Esophagus muscularis mucosa (tissue), 4 donors: ENCODE data around the gene ASTN2. TPM values are rescaled to one million over a fixed set of nuclear protein-coding genes. Genes with fewer than 3 reads are reported as not detected.

Experiments
- DNase-seq: peaks from one replicate; pipeline ENCODE4 v3.0.0-alpha.2; 2017; ENCODE audit errors: extremely low spot score
- H3K27ac ChIP-seq, 4 donors: fragments of 200-600 bp; sonication (generic); replicated peaks in 1 of 4; 1 replicate in 3 of 4; 2 replicates in 1 of 4; pipeline ENCODE4 v1.5.1; 2016 to 2019; ENCODE audit warnings: mild to moderate bottlenecking in 1 of 4
- H3K27me3 ChIP-seq, 4 donors: fragments of 200-600 bp; sonication (generic); one replicate each; pipeline versions ENCODE4 v1.5.1 to v1.6.0; 2016 to 2019
- H3K36me3 ChIP-seq, 4 donors: fragments of 200-600 bp; sonication (generic); one replicate each; pipeline ENCODE4 v1.5.1; 2016 to 2019
- H3K4me1 ChIP-seq, 4 donors: fragments of 200-600 bp; sonication (generic); one replicate each; pipeline ENCODE4 v1.5.1; 2016 to 2019
- H3K4me3 ChIP-seq, 4 donors: fragments of 200-600 bp; sonication (generic); 1 replicate in 2 of 4; 2 replicates in 2 of 4; pipeline ENCODE4 v1.5.1; 2016 to 2019; ENCODE audit warnings: mild to moderate bottlenecking in 4 of 4, moderate library complexity in 1 of 4
- H3K9me3 ChIP-seq, 4 donors: fragments of 200-600 bp; sonication (generic); 1 replicate in 3 of 4; 2 replicates in 1 of 4; pipeline ENCODE4 v1.5.1; 2016 to 2019
- EP300 ChIP-seq: sonication (generic); formaldehyde crosslinking; IDR thresholded peaks from one replicate; pipeline ENCODE4 v1.6.1; 2017; ENCODE audit warnings: antibody characterized with exemption
- POLR2A ChIP-seq: fragments of 450-650 bp; IDR thresholded peaks from one replicate; pipeline ENCODE4 v1.6.1; 2017; ENCODE audit warnings: antibody characterized with exemption, moderate library complexity, mild to moderate bottlenecking, low read depth
- POLR2AphosphoS5 ChIP-seq, 2 donors: sonication (generic); formaldehyde crosslinking; IDR thresholded peaks; one replicate each; pipeline ENCODE4 v1.6.1; 2017; ENCODE audit warnings: antibody characterized with exemption in 2 of 2
- WGBS: methylation state at CpG from one replicate; pipeline ENCODE4 v1.1.5; 2018; 5-methylcytosine and 5-hydroxymethylcytosine counted together
- intact Hi-C: fragments of 100-400 bp; cut with DNase I; formaldehyde crosslinking; loops from one replicate; pipeline ENCODE4 v1.15.1; 2023
- total RNA-seq, 4 donors: library from RNA; depleted of rRNA; stranded (reverse); fragments of >200 nt; gene quantifications; one replicate each; pipeline versions ENCODE4 v1.1.0 to v1.2.1, GENCODE V29; 2016
- TF ChIP-seq, protein P1 (sequence below), 3 experiments: fragments of 200-600 bp in 2 of 3; fragments of 450-650 bp in 1 of 3; sonication (generic) in 2 of 3; IDR thresholded peaks; one replicate each; pipeline ENCODE4 v1.5.1; 2017 to 2019; ENCODE audit warnings: antibody characterized with exemption in 3 of 3, mild to moderate bottlenecking in 2 of 3, moderate library complexity in 1 of 3

The ASTN2 gene
- total RNA-seq, 4 donors from 2014 or later, result 4.2 to 6.9 (median 5.5) TPM

DNA sequence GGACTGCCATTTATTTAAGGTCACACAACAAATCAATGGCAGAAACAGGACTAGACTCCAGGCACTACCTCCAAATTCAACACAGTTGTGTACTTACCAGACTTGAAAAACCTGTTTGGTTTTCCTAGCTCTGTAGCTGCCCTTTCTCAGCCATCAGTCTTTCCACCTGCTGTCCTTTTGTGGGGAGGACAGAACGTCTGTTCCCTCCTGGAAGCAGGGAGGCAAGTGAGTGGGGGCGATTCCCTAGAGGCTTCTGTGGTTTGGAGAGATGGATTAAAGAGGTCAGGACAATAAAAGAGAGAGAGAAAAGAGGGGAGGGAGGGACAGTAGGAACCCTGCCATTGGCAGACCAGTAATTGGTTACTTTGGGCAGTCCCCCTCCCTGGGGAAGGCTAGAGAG, 14.7 kb downstream of the ASTN2 start:
- Histone ChIP-seq H3K4me1 (no peaks in the 10 kb centered on the region), H3K36me3 (no peaks in the 10 kb centered on the region), H3K27ac (no peak overlapping the region), H3K27me3 (peaks cover 0 to 41% (median 0%) of the 10 kb centered on the region in 4 donors), H3K4me3 (no peak overlapping the region), H3K9me3 (no peaks in the 10 kb centered on the region)
- WGBS, result 25% methylated on average over 2 of the region's 2 CpGs
- intact Hi-C loops, result no loop called here
- TF ChIP-seq POLR2AphosphoS5 (IDR thresholded peaks at IDR 0.05) (no peak), EP300 (no peak), POLR2A (no peak)
- TF ChIP-seq, protein P1, sequence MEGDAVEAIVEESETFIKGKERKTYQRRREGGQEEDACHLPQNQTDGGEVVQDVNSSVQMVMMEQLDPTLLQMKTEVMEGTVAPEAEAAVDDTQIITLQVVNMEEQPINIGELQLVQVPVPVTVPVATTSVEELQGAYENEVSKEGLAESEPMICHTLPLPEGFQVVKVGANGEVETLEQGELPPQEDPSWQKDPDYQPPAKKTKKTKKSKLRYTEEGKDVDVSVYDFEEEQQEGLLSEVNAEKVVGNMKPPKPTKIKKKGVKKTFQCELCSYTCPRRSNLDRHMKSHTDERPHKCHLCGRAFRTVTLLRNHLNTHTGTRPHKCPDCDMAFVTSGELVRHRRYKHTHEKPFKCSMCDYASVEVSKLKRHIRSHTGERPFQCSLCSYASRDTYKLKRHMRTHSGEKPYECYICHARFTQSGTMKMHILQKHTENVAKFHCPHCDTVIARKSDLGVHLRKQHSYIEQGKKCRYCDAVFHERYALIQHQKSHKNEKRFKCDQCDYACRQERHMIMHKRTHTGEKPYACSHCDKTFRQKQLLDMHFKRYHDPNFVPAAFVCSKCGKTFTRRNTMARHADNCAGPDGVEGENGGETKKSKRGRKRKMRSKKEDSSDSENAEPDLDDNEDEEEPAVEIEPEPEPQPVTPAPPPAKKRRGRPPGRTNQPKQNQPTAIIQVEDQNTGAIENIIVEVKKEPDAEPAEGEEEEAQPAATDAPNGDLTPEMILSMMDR (IDR thresholded peaks at IDR 0.05), result no peak
- DNase-seq, result no peak

DNA sequence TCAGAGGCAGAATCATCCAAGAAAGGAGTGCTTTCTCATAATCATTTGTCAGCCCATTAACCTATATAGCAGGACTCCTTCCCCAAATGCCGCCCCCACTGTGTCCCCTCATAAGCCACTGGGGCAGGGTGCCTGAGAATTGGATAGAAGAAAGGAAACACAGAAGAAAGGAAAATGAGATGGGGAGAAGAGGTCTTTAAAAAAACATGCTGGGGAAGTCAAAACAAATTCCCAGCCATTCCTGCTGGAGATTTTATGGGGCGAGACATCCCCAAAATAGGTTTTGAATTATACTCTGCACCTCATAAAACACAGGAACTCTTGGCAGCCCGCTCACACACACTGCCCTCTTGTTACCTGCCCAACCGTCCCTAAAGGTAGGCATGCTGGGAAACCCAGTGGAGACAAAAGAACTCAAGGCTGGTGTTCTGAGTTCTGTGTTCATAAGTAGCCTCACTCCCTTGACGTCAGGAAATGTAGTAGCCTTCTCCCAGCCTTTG, 19.7 kb downstream of the ASTN2 start:
- DNase-seq, result no peak
- TF ChIP-seq, protein P1 (IDR thresholded peaks at IDR 0.05), result no peak
- no peak for TF ChIP-seq EP300
- TF ChIP-seq POLR2AphosphoS5 (IDR thresholded peaks at IDR 0.05), result no peak
- TF ChIP-seq POLR2A, result no peak
- H3K9me3 ChIP-seq, result no peaks in the 10 kb centered on the region
- peaks cover 0 to 7% (median 0%) of the 10 kb centered on the region in 4 donors for H3K27me3 ChIP-seq
- H3K27ac ChIP-seq, result no peak overlapping the region
- H3K4me3 ChIP-seq, result no peak overlapping the region
- H3K36me3 ChIP-seq, result no peaks in the 10 kb centered on the region
- intact Hi-C loops, result no loop called here
- no peaks in the 10 kb centered on the region for H3K4me1 ChIP-seq
- WGBS, result 75% methylated on average over 5 of the region's 5 CpGs

DNA sequence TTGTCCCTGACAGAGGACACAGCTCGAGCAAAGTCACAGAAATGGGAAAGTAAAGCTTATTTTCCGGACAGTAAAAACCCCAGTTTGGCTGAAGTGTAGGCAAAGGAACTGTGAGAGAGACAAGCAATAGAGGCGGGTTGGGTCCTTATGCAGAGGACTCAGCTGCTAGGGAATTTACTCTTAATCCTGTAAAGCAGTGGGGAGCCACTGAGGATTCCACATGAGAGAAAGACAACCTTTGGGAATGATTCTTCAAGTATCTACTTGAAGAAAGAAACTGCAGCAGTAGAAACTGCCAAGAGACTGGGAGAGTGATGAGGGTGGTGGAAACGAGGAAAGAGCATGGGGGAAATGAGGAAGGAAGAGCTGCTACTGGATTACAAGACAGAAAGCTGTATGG, 20.2 kb downstream of the ASTN2 start:
- H3K4me1 ChIP-seq, result no peaks in the 10 kb centered on the region
- TF ChIP-seq POLR2A, result no peak
- TF ChIP-seq, protein P1 (IDR thresholded peaks at IDR 0.05), result no peak
- no peak for TF ChIP-seq POLR2AphosphoS5 (IDR thresholded peaks at IDR 0.05)
- no peak for TF ChIP-seq EP300
- H3K9me3 ChIP-seq, result no peaks in the 10 kb centered on the region
- DNase-seq, result no peak
- intact Hi-C loops, result no loop called here
- H3K36me3 ChIP-seq, result no peaks in the 10 kb centered on the region
- H3K27me3 ChIP-seq, result peaks cover 0 to 3% (median 0%) of the 10 kb centered on the region in 4 donors
- H3K27ac ChIP-seq, result no peak overlapping the region
- no peak overlapping the region for H3K4me3 ChIP-seq
- WGBS, result 71% methylated on average over 4 of the region's 4 CpGs

DNA sequence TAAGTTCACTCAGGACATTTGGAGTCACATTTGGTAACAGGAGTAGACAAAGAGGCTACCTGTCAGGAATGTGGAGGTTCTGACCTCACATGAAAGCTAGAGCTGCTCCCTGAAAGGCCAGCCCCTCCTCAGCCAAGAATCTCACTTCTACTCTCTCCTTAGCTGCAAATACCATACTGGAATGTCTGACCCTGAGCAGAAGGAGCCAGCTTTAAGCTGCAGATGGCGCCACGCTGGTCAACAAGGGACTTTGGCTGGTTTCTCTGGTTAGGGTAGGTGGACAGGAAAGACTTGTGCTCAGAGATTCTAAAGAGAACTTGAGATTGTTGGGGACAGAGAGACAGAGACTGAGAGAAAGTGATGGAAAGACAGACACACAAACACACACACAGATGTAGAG, 21.9 kb downstream of the ASTN2 start:
- no peak for DNase-seq
- Histone ChIP-seq H3K4me1 (no peaks in the 10 kb centered on the region), H3K27me3 (no peaks in the 10 kb centered on the region), H3K27ac (no peak overlapping the region), H3K4me3 (no peak overlapping the region), H3K36me3 (no peaks in the 10 kb centered on the region), H3K9me3 (no peaks in the 10 kb centered on the region)
- 57% methylated on average over 2 of the region's 2 CpGs for WGBS
- intact Hi-C loops, result no loop called here
- no peak for TF ChIP-seq EP300
- TF ChIP-seq POLR2AphosphoS5 (IDR thresholded peaks at IDR 0.05), result no peak
- TF ChIP-seq POLR2A, result no peak
- TF ChIP-seq, protein P1 (IDR thresholded peaks at IDR 0.05), result no peak

DNA sequence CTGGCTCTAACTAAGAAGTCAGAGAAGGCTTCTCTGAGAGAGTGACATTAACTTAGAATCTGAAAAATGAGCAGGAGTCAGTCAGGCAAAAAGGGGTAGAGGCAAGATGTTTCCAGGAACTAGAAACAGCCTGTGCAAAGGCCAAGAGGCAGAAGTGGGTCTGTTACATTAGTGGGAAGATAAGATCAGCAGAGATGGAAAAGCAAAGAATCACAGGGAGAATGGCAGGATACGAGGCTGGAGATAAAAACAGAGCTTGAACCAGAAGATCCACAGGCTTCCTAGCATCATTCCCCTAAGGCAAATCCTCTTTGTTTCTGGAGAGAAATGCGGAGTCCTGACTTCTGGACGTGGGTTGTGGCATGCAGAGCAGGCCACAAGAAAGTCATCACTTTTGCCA, 27.4 kb downstream of the ASTN2 start:
- Histone ChIP-seq H3K4me1 (no peaks in the 10 kb centered on the region), H3K36me3 (no peaks in the 10 kb centered on the region), H3K9me3 (no peaks in the 10 kb centered on the region), H3K27ac (no peak overlapping the region), H3K4me3 (no peak overlapping the region), H3K27me3 (no peaks in the 10 kb centered on the region)
- DNase-seq, result no peak
- TF ChIP-seq EP300, result no peak
- no peak for TF ChIP-seq POLR2A
- TF ChIP-seq POLR2AphosphoS5 (IDR thresholded peaks at IDR 0.05), result no peak
- TF ChIP-seq, protein P1 (IDR thresholded peaks at IDR 0.05), result no peak
- intact Hi-C loops, result no loop called here
- WGBS, result 52% methylated on average over 3 of the region's 3 CpGs
